HepG2 (cell line): ENCODE data around the gene SCAF4. TPM values are rescaled to one million over a fixed set of nuclear protein-coding genes. Genes with fewer than 3 reads are reported as not detected.

Experiments used
- BCLAF1 ChIP-seq: fragments of 450-650 bp; IDR thresholded peaks from 2 replicates; pipeline ENCODE4 v1.6.1; 2017; ENCODE audit warnings: mild to moderate bottlenecking
- EED ChIP-seq: sonication (generic); formaldehyde crosslinking; IDR thresholded peaks from 2 replicates; pipeline ENCODE4 v1.5.0; 2020; ENCODE audit warnings: mild to moderate bottlenecking, missing genetic modification reagents
- IKZF5 ChIP-seq: IDR thresholded peaks from 2 replicates; pipeline ENCODE4 v1.6.1; 2018; ENCODE audit warnings: missing genetic modification reagents, mild to moderate bottlenecking, missing compliant biosample characterization
- KAT2B ChIP-seq: fragments of 150-350 bp; IDR thresholded peaks from 2 replicates; pipeline ENCODE4 v1.6.1; 2014; ENCODE audit warnings: low read depth, low read length, borderline replicate concordance
- MEIS1 ChIP-seq: sonication (generic); formaldehyde crosslinking; IDR thresholded peaks from 2 replicates; pipeline ENCODE4 v1.9.0; 2021; ENCODE audit warnings: mild to moderate bottlenecking, missing genetic modification reagents, moderate library complexity, borderline replicate concordance
- SMARCC2 ChIP-seq: fragments of 450-650 bp; IDR thresholded peaks from 2 replicates; pipeline ENCODE4 v1.6.1; 2017; ENCODE audit warnings: antibody characterized with exemption, mild to moderate bottlenecking
- TCF7L2 ChIP-seq: IDR thresholded peaks from 2 replicates; pipeline ENCODE4 v1.6.1; 2011; ENCODE audit warnings: mild to moderate bottlenecking, low read depth, low read length, moderate library complexity
- YY1 ChIP-seq: IDR thresholded peaks from 2 replicates; pipeline ENCODE4 v1.6.1; 2011; ENCODE audit warnings: low read length, low read depth, moderate library complexity, mild to moderate bottlenecking; ENCODE audit not compliant: insufficient read depth, insufficient replicate concordance
- ZFP62 ChIP-seq: sonication (generic); formaldehyde crosslinking; IDR thresholded peaks from 2 replicates; pipeline ENCODE4 v1.4.0; 2020; ENCODE audit warnings: missing genetic modification reagents
- ZNF18 ChIP-seq: sonication (generic); formaldehyde crosslinking; IDR thresholded peaks from 2 replicates; pipeline ENCODE4 v1.8.0; 2022; ENCODE audit warnings: mild to moderate bottlenecking, missing genetic modification reagents; ENCODE audit not compliant: insufficient replicate concordance
- ZNF3 ChIP-seq: IDR thresholded peaks from 2 replicates; pipeline ENCODE4 v1.7.0; 2017; ENCODE audit warnings: inconsistent platforms
- ZNF510 ChIP-seq: sonication (generic); formaldehyde crosslinking; IDR thresholded peaks from 2 replicates; pipeline ENCODE4 v1.4.0; 2020; ENCODE audit warnings: low read depth, mild to moderate bottlenecking, missing genetic modification reagents
- ZNF570 ChIP-seq: sonication (generic); formaldehyde crosslinking; IDR thresholded peaks from 2 replicates; pipeline ENCODE4 v1.4.0; 2020; ENCODE audit warnings: mild to moderate bottlenecking, missing genetic modification reagents, borderline replicate concordance
- ZNF670 ChIP-seq: sonication (generic); formaldehyde crosslinking; IDR thresholded peaks from 2 replicates; pipeline ENCODE4 v1.8.0; 2022; ENCODE audit warnings: mild to moderate bottlenecking, missing genetic modification reagents, borderline replicate concordance
- ZNF75D ChIP-seq: sonication (generic); formaldehyde crosslinking; IDR thresholded peaks from 2 replicates; pipeline ENCODE4 v1.8.1; 2023; ENCODE audit warnings: missing genetic modification reagents, mild to moderate bottlenecking, borderline replicate concordance
- ZNF816 ChIP-seq: sonication (generic); formaldehyde crosslinking; IDR thresholded peaks from 2 replicates; pipeline ENCODE4 v1.8.0; 2022; ENCODE audit warnings: missing genetic modification reagents, mild to moderate bottlenecking, borderline replicate concordance
- polyA plus RNA-seq, 8 experiments: library from polyadenylated mRNA; depleted of rRNA in 3 of 8; stranded (reverse) in 7 of 8; unstranded in 1 of 8; fragments of >200 nt; fragmentation: Illumina TruSeq in 4 of 8; extraction: Trizol in 4 of 8; gene quantifications; 2 replicates each; pipeline versions ENCODE4 v1.2.1 to v1.2.3, GENCODE V29; 2011 to 2016; ENCODE audit warnings: low read depth in 4 of 8, missing spikeins in 1 of 8, mixed read lengths in 1 of 8; ENCODE audit not compliant: insufficient read depth in 1 of 8
- total RNA-seq, 5 experiments: library from RNA; depleted of rRNA; stranded (reverse); fragments of >200 nt; fragmentation: Illumina TruSeq; extraction: Trizol; gene quantifications; 2 replicates each; pipeline ENCODE4 v1.2.3, GENCODE V29; 2016; ENCODE audit warnings: low read depth in 1 of 5
- TF ChIP-seq, protein P1 (sequence below): sonication (generic); formaldehyde crosslinking; IDR thresholded peaks from 2 replicates; pipeline ENCODE4 v1.4.0; 2020; ENCODE audit warnings: missing genetic modification reagents, borderline replicate concordance
- TF ChIP-seq, protein P2 (sequence below): sonication (generic); formaldehyde crosslinking; IDR thresholded peaks from 2 replicates; pipeline ENCODE4 v1.4.0; 2020; ENCODE audit warnings: low read depth, missing genetic modification reagents

SCAF4 gene
- total and polyA plus RNA-seq, 2 of the 13 experiments (the other 11 are each of a cell fraction or from before 2014, with no cell fraction given): 9.1 to 11.5 TPM

GRCh38 chr21:31659286-31659535 lies 72.7 kb downstream of the SCAF4 start (continued):
- no peak for TF ChIP-seq TCF7L2
- TF ChIP-seq SMARCC2: no peak
- TF ChIP-seq ZNF670 (CRISPR knock-in tag): peak; percentile 66; the same call in 1 of the 2 replicates
- TF ChIP-seq ZNF18 (CRISPR knock-in tag): no peak
- TF ChIP-seq MEIS1 (CRISPR knock-in tag): 0 out of 2 replicates have a peak, but pooled peaks have one; percentile 69
- TF ChIP-seq YY1: no peak
- no peak for TF ChIP-seq BCLAF1
- TF ChIP-seq ZNF75D (CRISPR knock-in tag): no peak
- TF ChIP-seq EED (CRISPR knock-in tag): no peak
- 0 out of 2 replicates have a peak, but pooled peaks have one; percentile 4 for TF ChIP-seq ZFP62 (CRISPR knock-in tag)
- no peak; the same call in 1 of the 2 replicates for TF ChIP-seq ZNF510 (CRISPR knock-in tag)
- no peak; the same call in 1 of the 2 replicates for TF ChIP-seq ZNF570
- TF ChIP-seq ZNF3 (CRISPR knock-in tag): no peak
- TF ChIP-seq, protein P1, sequence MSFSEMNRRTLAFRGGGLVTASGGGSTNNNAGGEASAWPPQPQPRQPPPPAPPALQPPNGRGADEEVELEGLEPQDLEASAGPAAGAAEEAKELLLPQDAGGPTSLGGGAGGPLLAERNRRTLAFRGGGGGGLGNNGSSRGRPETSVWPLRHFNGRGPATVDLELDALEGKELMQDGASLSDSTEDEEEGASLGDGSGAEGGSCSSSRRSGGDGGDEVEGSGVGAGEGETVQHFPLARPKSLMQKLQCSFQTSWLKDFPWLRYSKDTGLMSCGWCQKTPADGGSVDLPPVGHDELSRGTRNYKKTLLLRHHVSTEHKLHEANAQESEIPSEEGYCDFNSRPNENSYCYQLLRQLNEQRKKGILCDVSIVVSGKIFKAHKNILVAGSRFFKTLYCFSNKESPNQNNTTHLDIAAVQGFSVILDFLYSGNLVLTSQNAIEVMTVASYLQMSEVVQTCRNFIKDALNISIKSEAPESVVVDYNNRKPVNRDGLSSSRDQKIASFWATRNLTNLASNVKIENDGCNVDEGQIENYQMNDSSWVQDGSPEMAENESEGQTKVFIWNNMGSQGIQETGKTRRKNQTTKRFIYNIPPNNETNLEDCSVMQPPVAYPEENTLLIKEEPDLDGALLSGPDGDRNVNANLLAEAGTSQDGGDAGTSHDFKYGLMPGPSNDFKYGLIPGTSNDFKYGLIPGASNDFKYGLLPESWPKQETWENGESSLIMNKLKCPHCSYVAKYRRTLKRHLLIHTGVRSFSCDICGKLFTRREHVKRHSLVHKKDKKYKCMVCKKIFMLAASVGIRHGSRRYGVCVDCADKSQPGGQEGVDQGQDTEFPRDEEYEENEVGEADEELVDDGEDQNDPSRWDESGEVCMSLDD (CRISPR knock-in tag): peak; percentile 96; the same call in 1 of the 2 replicates
- peak; percentile 53; the same call in 1 of the 2 replicates for TF ChIP-seq ZNF816 (CRISPR knock-in tag)
- no peak for TF ChIP-seq KAT2B
- peak; percentile 84; the same call in 1 of the 2 replicates for TF ChIP-seq IKZF5 (CRISPR knock-in tag)
- TF ChIP-seq, protein P2, sequence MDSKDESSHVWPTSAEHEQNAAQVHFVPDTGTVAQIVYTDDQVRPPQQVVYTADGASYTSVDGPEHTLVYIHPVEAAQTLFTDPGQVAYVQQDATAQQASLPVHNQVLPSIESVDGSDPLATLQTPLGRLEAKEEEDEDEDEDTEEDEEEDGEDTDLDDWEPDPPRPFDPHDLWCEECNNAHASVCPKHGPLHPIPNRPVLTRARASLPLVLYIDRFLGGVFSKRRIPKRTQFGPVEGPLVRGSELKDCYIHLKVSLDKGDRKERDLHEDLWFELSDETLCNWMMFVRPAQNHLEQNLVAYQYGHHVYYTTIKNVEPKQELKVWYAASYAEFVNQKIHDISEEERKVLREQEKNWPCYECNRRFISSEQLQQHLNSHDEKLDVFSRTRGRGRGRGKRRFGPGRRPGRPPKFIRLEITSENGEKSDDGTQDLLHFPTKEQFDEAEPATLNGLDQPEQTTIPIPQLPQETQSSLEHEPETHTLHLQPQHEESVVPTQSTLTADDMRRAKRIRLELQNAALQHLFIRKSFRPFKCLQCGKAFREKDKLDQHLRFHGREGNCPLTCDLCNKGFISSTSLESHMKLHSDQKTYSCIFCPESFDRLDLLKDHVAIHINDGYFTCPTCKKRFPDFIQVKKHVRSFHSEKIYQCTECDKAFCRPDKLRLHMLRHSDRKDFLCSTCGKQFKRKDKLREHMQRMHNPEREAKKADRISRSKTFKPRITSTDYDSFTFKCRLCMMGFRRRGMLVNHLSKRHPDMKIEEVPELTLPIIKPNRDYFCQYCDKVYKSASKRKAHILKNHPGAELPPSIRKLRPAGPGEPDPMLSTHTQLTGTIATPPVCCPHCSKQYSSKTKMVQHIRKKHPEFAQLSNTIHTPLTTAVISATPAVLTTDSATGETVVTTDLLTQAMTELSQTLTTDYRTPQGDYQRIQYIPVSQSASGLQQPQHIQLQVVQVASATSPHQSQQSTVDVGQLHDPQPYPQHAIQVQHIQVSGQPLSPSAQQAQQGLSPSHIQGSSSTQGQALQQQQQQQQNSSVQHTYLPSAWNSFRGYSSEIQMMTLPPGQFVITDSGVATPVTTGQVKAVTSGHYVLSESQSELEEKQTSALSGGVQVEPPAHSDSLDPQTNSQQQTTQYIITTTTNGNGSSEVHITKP (CRISPR knock-in tag): peak; percentile 42; the same call in 1 of the 2 replicates
